GM18867 (cell line): ENCODE measurements around the gene IDNK.

ENCODE experiments used
- ATAC-seq: cut with Tn5 transposase; IDR thresholded peaks from one replicate; pipeline ENCODE4 v1.9.1; 2021; ENCODE audit warnings: mild to moderate bottlenecking, moderate library complexity; ENCODE audit not compliant: unreplicated experiment

IDNK gene

DNA sequence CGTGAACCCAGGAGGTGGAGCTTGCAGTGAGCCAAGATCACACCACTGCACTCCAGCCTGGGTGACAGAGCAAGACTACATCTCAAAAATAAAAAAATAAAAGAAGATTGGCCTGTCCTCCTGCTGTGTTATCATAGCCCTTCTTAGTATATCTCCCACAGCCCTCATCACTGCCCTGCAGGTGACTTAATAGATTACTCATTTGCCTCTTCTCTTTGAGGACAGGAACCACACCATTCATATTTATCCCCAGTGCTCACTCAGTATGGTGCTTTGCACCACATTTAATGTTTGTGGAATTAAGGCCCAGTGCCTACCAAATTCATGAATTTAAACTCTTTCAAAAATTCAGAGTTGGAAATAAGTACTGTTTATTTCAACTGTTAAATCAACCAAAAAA, 10.3 kb downstream of the IDNK start:
- no peak for ATAC-seq

GRCh38 chr9:83633676-83634075, 10.7 kb downstream of the IDNK start:
- ATAC-seq, result no peak

GRCh38 chr9:83636813-83637212, 13.9 kb downstream of the IDNK start:
- no peak for ATAC-seq

GRCh38 chr9:83637389-83637788, 14.4 kb downstream of the IDNK start:
- ATAC-seq, result no peak

DNA sequence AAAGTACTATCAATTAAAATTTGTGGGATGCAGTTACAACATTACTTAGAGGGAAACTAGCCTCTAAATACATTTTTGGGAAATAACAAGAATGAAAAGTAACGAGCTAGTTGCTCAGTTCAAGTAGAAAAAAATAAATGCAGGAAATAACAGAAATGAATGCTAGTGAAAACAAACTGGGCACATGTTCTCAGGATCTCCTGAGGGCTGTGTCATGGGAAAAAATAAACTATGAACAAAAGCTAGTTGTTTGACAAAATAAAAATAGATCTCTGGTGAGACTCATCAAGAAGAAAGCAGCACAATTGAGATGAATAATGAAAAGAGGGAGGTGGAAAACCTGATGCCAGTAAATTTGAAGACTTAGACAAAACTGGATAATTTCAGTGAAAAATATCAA, 16.3 kb downstream of the IDNK start:
- no peak for ATAC-seq

- no peak for ATAC-seq
Measured at GRCh38 chr9:83642793-83643192, 19.9 kb downstream of the IDNK start.

DNA sequence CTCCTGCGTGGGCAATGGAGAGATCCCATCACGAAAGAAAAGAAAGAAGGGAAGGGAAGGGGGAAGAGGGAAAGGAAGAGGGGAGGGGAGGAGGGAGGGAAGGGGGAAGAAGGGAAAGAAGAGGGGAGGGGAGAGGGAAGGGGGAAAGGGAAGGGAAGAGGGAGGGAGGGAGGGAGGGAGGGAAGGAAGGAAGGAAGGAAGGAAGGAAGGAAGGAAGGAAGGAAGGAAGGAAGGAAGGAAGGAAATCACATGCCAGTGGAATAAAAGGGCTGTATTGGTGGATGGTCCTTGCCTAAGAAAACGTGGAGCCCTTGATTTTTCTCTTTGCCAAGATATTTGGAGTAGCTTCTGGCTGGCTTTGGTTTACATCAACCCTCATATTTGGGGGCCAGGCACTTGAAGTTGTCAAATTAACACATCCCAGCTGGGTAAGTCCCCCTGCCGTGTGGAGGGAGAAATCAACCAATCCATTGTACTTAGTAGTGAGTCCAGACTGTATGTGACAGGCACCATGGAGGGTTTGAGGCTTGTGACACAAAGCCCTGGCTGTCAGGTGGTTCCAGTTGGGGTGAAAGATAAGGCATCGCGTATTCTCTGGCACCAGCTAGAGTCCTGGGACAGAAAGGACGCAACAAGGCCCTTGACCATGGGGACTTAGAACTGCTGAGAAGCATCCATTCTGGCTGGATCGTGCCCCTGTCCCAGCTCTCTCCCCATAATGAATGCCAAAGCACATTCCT, 23.7 kb downstream of the IDNK start:
- ATAC-seq, result no peak

GRCh38 chr9:83649080-83649479, 26.1 kb downstream of the IDNK start:
- peak; percentile 67 for ATAC-seq

DNA sequence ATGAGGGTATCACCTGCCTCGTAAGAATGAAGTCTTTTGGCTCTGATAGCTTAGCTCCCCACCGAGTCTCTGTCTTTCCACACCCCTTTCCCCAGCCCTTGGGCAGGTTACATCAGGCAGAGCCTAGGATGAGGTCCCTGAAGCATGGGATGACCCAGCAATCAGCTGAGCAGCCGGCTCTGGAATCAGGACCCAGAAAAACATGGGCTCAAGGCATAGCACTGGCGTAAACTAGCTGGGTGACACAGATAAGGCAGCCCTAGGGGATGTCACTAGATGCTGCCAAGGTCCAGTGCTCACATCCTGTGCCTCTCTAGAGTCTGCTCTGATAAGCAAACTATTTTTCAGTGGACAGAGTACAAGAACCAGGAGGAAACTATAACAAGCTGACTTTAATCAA, 26.6 kb downstream of the IDNK start:
- ATAC-seq, result no peak

DNA sequence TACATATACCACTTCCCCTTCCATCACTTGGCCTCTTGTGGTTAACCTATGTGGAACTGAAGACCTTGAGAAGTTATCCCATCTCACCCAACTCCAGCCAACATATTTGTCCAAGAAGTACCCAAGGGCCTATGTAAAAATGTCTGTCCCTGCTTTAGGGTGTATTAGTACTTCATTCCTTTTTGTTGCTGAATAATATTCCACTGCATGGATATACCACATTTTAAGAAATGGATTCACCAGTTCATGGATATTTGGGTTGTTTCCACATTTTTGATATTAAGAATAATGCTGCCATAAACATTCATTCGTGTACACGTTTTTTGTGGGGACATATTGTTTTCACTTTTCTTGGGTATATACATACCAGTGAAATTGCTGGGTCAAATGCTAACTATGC, 28.6 kb downstream of the IDNK start:
- ATAC-seq, result no peak

- no peak for ATAC-seq
Measured at GRCh38 chr9:83652433-83652832, 29.5 kb downstream of the IDNK start.

DNA sequence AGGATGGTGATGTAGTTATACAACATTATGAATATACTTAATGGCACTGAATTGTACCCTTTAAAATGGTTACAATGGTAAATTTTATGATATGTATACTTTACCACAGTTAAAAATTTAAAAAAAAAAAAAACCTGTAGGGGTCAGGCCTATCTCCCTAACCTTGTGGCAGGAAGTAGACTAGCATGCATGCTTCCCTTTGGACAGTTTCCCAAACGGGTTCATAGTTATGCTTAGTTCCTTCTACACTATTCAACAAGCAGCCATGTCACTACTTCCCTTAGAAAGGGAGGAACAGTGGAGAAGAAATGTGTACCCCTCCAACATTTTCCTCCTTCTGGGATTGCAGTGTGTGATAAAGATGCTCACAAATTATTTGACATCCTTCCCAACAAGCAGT, 32.5 kb downstream of the IDNK start:
- ATAC-seq, result no peak

DNA sequence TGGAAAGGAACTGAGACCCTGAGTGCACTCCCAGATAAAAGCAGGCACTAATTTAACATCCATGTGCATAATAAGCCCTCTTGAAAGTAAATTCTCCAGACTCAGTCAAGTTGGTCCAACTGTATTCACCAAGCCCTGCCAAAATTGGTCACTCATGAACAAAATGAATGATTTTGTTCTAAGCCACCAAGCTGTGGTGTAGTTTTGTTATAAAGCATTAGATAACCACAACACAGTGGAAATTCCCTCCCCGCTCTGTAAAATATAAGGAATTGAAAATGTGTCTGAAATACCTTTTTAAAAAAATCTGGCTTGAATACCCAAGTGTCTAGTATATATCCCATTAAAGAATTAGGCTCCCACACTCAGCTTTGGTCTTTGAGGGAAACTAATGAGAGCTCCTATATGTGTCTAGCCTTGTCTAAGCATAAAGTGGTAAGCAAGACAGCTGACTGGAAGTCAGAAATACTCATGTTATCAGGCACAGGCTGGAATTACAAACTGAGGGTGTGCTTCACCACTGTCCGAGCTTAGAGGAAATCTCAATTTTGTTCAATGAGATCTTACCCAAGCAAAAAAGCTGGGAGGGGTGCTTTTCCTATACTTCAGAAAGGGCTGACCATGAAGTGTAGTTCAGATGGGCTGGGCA, 33.2 kb downstream of the IDNK start:
- no peak for ATAC-seq

- ATAC-seq, result peak; percentile 45
Measured at GRCh38 chr9:83656952-83657351, 34.0 kb downstream of the IDNK start.

DNA sequence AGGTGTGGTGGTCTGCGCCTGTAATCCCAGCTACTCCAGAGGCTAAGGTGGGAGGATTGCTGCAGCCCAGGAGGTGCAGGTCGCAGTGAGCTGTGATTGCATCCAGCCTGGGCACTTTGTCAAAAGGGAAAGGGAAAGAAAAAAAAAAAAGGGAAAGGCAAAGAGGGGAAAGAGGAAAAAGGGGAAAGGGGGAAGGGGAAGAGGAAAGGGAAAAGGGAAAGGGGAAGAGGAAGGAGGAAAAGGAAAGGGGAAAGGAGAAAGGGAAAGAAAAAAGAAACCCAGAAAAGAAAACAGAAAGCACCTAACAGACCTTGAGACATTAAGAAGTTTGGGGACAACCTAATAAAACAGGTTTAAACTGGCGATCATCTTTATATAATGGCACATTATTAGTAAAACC, 40.0 kb downstream of the IDNK start:
- no peak for ATAC-seq

DNA sequence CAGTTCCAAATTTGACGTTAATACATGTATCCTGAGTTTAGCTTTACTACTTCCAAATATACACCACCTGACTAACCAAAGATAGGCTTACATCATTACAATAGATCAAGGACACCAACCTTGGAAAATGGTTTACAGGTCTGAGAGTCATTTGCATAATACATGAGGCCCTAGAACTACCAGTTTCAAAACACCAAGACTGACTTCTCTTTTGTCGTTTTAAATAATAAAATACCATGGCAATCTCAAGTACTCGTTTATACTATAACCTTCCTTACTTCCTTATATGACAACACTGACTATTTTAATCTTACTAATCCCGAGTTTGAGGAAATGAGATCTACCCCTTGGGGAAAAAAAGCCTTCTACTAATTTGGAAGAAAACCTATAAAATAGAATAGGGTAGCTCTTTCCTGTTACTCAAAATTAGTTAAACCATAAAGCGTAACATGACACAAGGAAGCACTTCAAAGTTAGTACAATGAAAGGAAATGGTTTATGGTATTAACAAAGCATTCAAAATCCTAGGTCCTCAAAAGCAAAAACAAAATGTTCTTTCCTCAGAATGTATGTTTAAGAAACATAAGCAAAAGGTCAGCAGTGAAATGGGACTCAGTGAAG, 42.7 kb downstream of the IDNK start:
- ATAC-seq, result peak; percentile 85

GRCh38 chr9:83669067-83669466, 46.1 kb downstream of the IDNK start:
- no peak for ATAC-seq

DNA sequence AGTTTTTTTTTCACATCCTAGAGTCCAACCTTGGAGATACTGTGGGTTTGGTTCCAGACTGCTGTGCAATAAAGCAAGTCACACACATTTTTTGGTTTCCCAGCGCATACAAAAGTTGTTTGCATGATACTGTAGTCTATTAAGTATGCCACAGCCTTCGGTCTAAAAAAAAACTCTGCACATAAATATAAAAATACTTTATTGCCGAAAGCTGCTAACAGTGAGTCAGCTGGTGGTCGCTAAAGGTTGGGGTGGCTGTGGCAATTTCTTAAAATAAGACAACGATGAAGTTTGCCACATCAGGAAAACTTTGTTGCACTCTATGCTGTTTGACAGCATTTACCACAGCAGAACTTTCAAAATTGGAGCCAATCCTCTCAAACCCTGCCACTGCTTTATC, 47.4 kb downstream of the IDNK start:
- no peak for ATAC-seq

GRCh38 chr9:83671451-83671850, 48.5 kb downstream of the IDNK start:
- ATAC-seq, result no peak

- no peak for ATAC-seq
Measured at GRCh38 chr9:83675466-83675865, 52.5 kb downstream of the IDNK start.

- ATAC-seq, result no peak
Measured at GRCh38 chr9:83677596-83677995, 54.7 kb downstream of the IDNK start.

DNA sequence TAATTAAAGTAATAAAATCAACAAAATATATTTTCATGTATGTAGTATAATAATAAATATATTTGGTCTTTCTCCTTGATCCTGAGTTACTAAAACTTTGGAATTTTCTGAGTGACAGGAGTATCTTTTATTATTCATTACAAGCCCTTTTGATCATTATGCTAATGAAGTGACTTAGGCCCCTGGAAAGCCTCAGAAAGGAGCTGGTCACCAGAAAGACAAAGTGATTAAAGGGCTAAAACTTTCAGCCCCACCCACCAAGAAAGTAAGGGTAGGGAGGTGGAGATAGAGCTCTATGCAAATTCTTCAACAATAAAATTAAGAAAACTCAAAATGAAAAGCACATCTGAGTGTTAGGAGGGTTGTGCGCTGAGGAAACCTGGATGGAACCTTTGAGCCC, 57.3 kb downstream of the IDNK start:
- ATAC-seq, result no peak
